GM18951 (cell line): ENCODE data around the gene TMCC2.

Experiments
- POLR2A ChIP-seq: IDR thresholded peaks from 4 replicates; pipeline ENCODE4 v1.6.1; 2011; ENCODE audit warnings: mild to moderate bottlenecking; ENCODE audit not compliant: insufficient read length, insufficient read depth; ENCODE audit errors: extremely low read depth
- in situ Hi-C: fragments of 300-500 bp; cut with MboI; formaldehyde crosslinking; loops from one replicate; pipeline ENCODE4 v1.12.0; 2022; ENCODE audit warnings: low sequenced_read_pairs, mixed read lengths, inconsistent platforms; ENCODE audit not compliant: unreplicated experiment

The TMCC2 gene

GRCh38 chr1:205240569-205240968 is 12.8 kb downstream of the TMCC2 start:
- no peak for TF ChIP-seq POLR2A
- in situ Hi-C loops = no loop called here

- in situ Hi-C loops = no loop called here
- TF ChIP-seq POLR2A = no peak
Measured at GRCh38 chr1:205241366-205242030, 13.8 kb downstream of the TMCC2 start.

- in situ Hi-C loops = no loop called here
- no peak for TF ChIP-seq POLR2A
Measured at GRCh38 chr1:205243350-205244191, 15.8 kb downstream of the TMCC2 start.

GRCh38 chr1:205244384-205244783 is 16.6 kb downstream of the TMCC2 start:
- in situ Hi-C loops = no loop called here
- TF ChIP-seq POLR2A = no peak

- in situ Hi-C loops = no loop called here
- no peak for TF ChIP-seq POLR2A
Measured at GRCh38 chr1:205245096-205245495, 17.4 kb downstream of the TMCC2 start.

- in situ Hi-C loops = no loop called here
- no peak for TF ChIP-seq POLR2A
Measured at GRCh38 chr1:205246351-205247119, 18.8 kb downstream of the TMCC2 start.

GRCh38 chr1:205247130-205247921 is 19.6 kb downstream of the TMCC2 start:
- TF ChIP-seq POLR2A = no peak
- in situ Hi-C loops = no loop called here

- no peak for TF ChIP-seq POLR2A
- in situ Hi-C loops = no loop called here
Measured at GRCh38 chr1:205248793-205249601, 21.3 kb downstream of the TMCC2 start.

- in situ Hi-C loops = loop anchor here (10.0 kb wide), 1 partner anchor 275 kb away; no protein-coding TSS in a partner anchor
- TF ChIP-seq POLR2A = no peak
Measured at GRCh38 chr1:205249651-205250050, 21.9 kb downstream of the TMCC2 start.

GRCh38 chr1:205250699-205251098 is 23.0 kb downstream of the TMCC2 start:
- in situ Hi-C loops = loop anchor here (10.0 kb wide), 1 partner anchor 276 kb away; no protein-coding TSS in a partner anchor
- no peak for TF ChIP-seq POLR2A

- TF ChIP-seq POLR2A = no peak
Measured at GRCh38 chr1:205251576-205251975, 23.8 kb downstream of the TMCC2 start.

More at GRCh38 chr1:205251576-205251975, 23.8 kb downstream of the TMCC2 start:
- in situ Hi-C loops = loop anchor here (10.0 kb wide), 1 partner anchor 277 kb away; no protein-coding TSS in a partner anchor
